RWPE2 (cell line): Measurements from ENCODE around the gene SV2B.
A peak's percentile ranks its signal among the peaks of the same experiment; 100 is the strongest.

Experiments used
- ATAC-seq: fragments of 200-7000 bp; cut with Tn5 transposase; 3 replicates; pipeline ENCODE4 v1.9.1; 2021; ENCODE audit warnings: low read depth
- DNase-seq: peaks from one replicate; pipeline ENCODE4 v3.0.0-alpha.2; 2020; ENCODE audit warnings: low spot score
- H3K27ac ChIP-seq: fragments of 450-650 bp; 2 replicates; pipeline ENCODE4 v1.5.1; 2017; ENCODE audit warnings: mild to moderate bottlenecking; ENCODE audit not compliant: poor library complexity, severe bottlenecking
- H3K27me3 ChIP-seq: fragments of 250-450 bp; sonication (Bioruptor Pico); 2 replicates; pipeline ENCODE4 v1.5.1; 2021; ENCODE audit warnings: mild to moderate bottlenecking, moderate library complexity; ENCODE audit not compliant: insufficient read depth, poor library complexity, severe bottlenecking
- H3K36me3 ChIP-seq: fragments of 250-450 bp; sonication (Bioruptor Pico); 2 replicates; pipeline ENCODE4 v1.5.1; 2020; ENCODE audit warnings: low read depth, mild to moderate bottlenecking, moderate library complexity
- H3K4me1 ChIP-seq: fragments of 250-450 bp; sonication (Bioruptor Pico); 2 replicates; pipeline ENCODE4 v1.5.1; 2021; ENCODE audit warnings: mild to moderate bottlenecking, moderate library complexity; ENCODE audit not compliant: insufficient read depth, poor library complexity, severe bottlenecking
- H3K4me3 ChIP-seq: fragments of 250-450 bp; sonication (Bioruptor Pico); 2 replicates; pipeline ENCODE4 v1.5.1; 2021; ENCODE audit warnings: mild to moderate bottlenecking, moderate library complexity; ENCODE audit not compliant: severe bottlenecking
- H3K9me3 ChIP-seq: fragments of 250-450 bp; sonication (Bioruptor Pico); 2 replicates; pipeline ENCODE4 v1.5.1; 2021; ENCODE audit warnings: mild to moderate bottlenecking, moderate library complexity; ENCODE audit not compliant: severe bottlenecking
- TF ChIP-seq, protein P1 (sequence below): fragments of 450-650 bp; IDR thresholded peaks from one replicate; pipeline ENCODE4 v1.5.1; 2017; ENCODE audit warnings: mild to moderate bottlenecking, moderate library complexity; ENCODE audit not compliant: poor library complexity, severe bottlenecking

SV2B gene

DNA sequence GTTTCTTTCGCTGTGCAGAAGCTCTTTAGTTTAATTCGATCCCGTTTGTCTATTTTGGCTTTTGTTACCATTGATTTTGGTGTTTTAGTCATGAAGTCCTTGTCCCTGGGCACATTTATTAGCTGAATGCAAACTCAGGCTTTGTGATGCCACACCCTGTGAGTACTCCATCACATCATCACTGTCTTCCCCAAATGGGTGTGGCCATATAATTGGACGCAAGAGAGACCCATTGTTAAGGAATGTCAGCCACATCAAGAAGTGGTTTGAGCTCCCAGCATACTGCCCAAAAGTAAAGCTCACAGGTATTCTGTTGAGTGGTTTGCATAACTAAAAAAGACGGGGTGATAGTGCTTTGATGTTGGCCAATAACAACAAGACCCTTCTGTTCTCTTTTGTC, 245.7 kb downstream of the SV2B start:
- H3K4me3 ChIP-seq: no peak overlapping the region
- H3K36me3 ChIP-seq: no peaks in the 10 kb centered on the region
- H3K27ac ChIP-seq: no peak overlapping the region
- H3K4me1 ChIP-seq: no peaks in the 10 kb centered on the region
- no peak for DNase-seq
- no peak for ATAC-seq
- TF ChIP-seq, protein P1, sequence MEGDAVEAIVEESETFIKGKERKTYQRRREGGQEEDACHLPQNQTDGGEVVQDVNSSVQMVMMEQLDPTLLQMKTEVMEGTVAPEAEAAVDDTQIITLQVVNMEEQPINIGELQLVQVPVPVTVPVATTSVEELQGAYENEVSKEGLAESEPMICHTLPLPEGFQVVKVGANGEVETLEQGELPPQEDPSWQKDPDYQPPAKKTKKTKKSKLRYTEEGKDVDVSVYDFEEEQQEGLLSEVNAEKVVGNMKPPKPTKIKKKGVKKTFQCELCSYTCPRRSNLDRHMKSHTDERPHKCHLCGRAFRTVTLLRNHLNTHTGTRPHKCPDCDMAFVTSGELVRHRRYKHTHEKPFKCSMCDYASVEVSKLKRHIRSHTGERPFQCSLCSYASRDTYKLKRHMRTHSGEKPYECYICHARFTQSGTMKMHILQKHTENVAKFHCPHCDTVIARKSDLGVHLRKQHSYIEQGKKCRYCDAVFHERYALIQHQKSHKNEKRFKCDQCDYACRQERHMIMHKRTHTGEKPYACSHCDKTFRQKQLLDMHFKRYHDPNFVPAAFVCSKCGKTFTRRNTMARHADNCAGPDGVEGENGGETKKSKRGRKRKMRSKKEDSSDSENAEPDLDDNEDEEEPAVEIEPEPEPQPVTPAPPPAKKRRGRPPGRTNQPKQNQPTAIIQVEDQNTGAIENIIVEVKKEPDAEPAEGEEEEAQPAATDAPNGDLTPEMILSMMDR: no peak
- H3K9me3 ChIP-seq: no peaks in the 10 kb centered on the region
- no peaks in the 10 kb centered on the region for H3K27me3 ChIP-seq

DNA sequence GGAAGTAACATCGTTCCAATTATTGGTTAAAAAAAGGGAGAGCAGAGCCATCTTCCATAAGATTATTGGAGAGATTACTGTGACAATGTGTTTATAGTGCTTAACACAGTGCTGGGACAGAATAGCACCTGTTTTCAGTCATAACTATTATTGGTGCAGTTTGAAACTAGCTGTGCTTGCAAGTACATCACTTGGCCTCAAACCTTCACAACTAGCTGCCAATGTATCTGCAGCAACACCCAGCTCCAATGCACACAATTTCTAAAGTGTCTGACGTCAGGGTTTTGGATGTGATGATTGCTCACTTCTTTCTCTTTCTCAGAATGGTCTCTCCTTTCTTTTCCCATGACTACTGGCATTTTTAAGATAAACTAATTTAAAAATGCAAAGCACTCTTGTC, 246.2 kb downstream of the SV2B start:
- no peak for DNase-seq
- no peaks in the 10 kb centered on the region for H3K27me3 ChIP-seq
- no peaks in the 10 kb centered on the region for H3K36me3 ChIP-seq
- TF ChIP-seq, protein P1: no peak
- no peaks in the 10 kb centered on the region for H3K4me1 ChIP-seq
- ATAC-seq: no peak
- H3K9me3 ChIP-seq: no peaks in the 10 kb centered on the region
- H3K27ac ChIP-seq: no peak overlapping the region
- no peak overlapping the region for H3K4me3 ChIP-seq

DNA sequence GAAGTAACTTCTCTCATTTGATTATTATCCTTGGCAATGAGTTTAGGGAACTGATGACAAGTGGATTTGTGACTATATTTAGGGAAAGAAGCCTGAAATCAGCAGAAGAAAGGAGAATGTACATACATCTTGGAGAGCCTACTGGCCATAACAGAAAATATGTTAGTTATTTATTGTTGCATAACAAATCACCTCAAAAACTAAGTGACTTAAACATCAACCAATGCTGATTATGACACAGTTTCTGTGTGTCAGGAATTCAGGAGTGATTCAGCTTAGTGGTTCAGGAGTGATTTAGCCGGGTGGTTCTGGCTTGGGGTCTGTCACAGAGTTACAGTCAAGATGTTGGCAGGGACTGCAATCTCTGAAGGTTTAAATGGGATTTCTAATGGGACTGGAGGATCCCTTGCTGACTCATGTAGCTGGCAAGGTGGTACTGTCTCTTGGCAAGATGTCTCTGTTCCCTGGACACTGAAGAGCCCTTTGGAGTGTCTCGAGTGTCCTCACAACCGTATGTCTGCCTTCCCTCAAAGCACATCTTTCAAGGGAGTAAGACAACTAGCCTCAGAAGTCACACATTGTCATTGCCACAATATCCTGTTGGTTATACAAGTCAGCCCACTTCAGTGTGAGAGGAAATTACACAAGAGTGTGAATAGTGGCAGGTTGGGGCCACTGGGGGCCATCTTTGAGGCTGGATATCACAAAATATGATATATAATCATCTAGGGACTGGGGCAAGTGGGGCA, 248.9 kb downstream of the SV2B start:
- ATAC-seq (peak; percentile 47; the same call in 2 of the 3 replicates), DNase-seq (no peak)
- H3K9me3 ChIP-seq: no peaks in the 10 kb centered on the region
- no peaks in the 10 kb centered on the region for H3K27me3 ChIP-seq
- TF ChIP-seq, protein P1: no peak
- H3K4me3 ChIP-seq: no peak overlapping the region
- H3K27ac ChIP-seq: no peak overlapping the region
- no peaks in the 10 kb centered on the region for H3K4me1 ChIP-seq
- H3K36me3 ChIP-seq: no peaks in the 10 kb centered on the region
